ENCODE data around the gene SUGCT. TPM values are rescaled to one million over a fixed set of nuclear protein-coding genes. Genes with fewer than 3 reads are reported as not detected.

Gene SUGCT
- total RNA-seq, 2 experiments from 2014 or later, result not detected

DNA sequence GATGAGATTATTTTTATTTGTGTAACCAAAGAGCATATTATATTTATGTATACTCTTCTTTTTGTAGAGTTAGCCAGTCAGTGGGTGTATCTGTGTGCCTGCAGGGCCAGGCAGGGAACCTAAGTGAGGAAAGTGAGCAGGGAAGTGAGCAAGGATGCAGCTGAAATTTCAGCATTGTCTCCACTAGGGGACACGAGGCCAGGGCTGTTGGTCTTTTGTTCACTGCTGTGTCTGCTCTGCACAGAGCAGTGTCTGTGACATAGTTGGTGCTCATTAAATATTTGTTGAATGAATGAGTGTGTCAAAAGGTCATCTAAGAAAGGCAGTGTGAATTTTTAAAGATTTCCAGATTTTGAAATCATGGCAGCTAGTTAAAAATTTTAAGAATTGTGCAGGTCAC is 51.8 kb downstream of the SUGCT start:
- intact Hi-C loops (cut with micrococcal nuclease; ENCODE audit: unreplicated experiment), result no loop called here
- DNase-seq (ENCODE audit: low spot score), result no peak
- no peak overlapping the region for H3K27ac ChIP-seq (ENCODE audit: low read depth, low read length, poor library complexity, severe bottlenecking)
- no peak overlapping the region for H2AFZ ChIP-seq (ENCODE audit: low read length)
- H3K9me3 ChIP-seq (ENCODE audit: low read length), result no peaks in the 10 kb centered on the region
- no peak for TF ChIP-seq EZH2phosphoT487 (IDR thresholded peaks at IDR 0.05; ENCODE audit: borderline replicate concordance, low read depth, low read length)
- no peak for TF ChIP-seq CTCF (conservative IDR thresholded peaks at IDR 0.05; ENCODE audit: low read length)
- no peak overlapping the region for H3K4me3 ChIP-seq (ENCODE audit: low read depth, low read length, poor library complexity, severe bottlenecking)
- H3K9me2 ChIP-seq (ENCODE audit: insufficient read depth, low read length), result no peaks in the 10 kb centered on the region
- ChIA-PET POLR2A (no interaction called here), CTCF (ENCODE audit: unreplicated experiment) (no interaction called here)
- H3K4me2 ChIP-seq (ENCODE audit: low read length), result no peak overlapping the region
- H3K79me2 ChIP-seq (ENCODE audit: insufficient read depth, low read depth, low read length), result no peaks in the 10 kb centered on the region
- no peaks in the 10 kb centered on the region for H3K36me3 ChIP-seq (ENCODE audit: insufficient read depth, low read length)
- H4K20me1 ChIP-seq (ENCODE audit: insufficient read depth, low read length), result no peaks in the 10 kb centered on the region
- no peaks in the 10 kb centered on the region for H3K4me1 ChIP-seq (ENCODE audit: insufficient read depth, low read length, poor library complexity, severe bottlenecking)
- BruUV-seq (replicated peaks), result no TSS peak

GRCh38 chr7:40192036-40192435 is 57.2 kb downstream of the SUGCT start:
- Histone ChIP-seq H3K27ac (ENCODE audit: low read depth, low read length, poor library complexity, severe bottlenecking) (no peak overlapping the region), H2AFZ (ENCODE audit: low read length) (no peak overlapping the region), H3K36me3 (ENCODE audit: insufficient read depth, low read length) (no peaks in the 10 kb centered on the region), H3K9me2 (ENCODE audit: insufficient read depth, low read length) (no peaks in the 10 kb centered on the region), H3K4me1 (ENCODE audit: insufficient read depth, low read length, poor library complexity, severe bottlenecking) (no peaks in the 10 kb centered on the region), H3K4me3 (ENCODE audit: low read depth, low read length, poor library complexity, severe bottlenecking) (no peak overlapping the region), H3K4me2 (ENCODE audit: low read length) (no peak overlapping the region), H4K20me1 (ENCODE audit: insufficient read depth, low read length) (no peaks in the 10 kb centered on the region), H3K9me3 (ENCODE audit: low read length) (no peaks in the 10 kb centered on the region), H3K79me2 (ENCODE audit: insufficient read depth, low read depth, low read length) (no peaks in the 10 kb centered on the region)
- no peak for DNase-seq (ENCODE audit: low spot score)
- CTCF ChIA-PET (ENCODE audit: unreplicated experiment), result no interaction called here
- intact Hi-C loops (cut with micrococcal nuclease; ENCODE audit: unreplicated experiment), result no loop called here
- TF ChIP-seq EZH2phosphoT487 (IDR thresholded peaks at IDR 0.05; ENCODE audit: borderline replicate concordance, low read depth, low read length) (no peak), CTCF (conservative IDR thresholded peaks at IDR 0.05; ENCODE audit: low read length) (no peak)
- no TSS peak for BruUV-seq (replicated peaks)
- POLR2A ChIA-PET, result interaction anchor here (0.7 kb wide), 2 partner anchors 56 to 1204 kb away, joined by 6 to 8 read pairs; no protein-coding TSS in a partner anchor

DNA sequence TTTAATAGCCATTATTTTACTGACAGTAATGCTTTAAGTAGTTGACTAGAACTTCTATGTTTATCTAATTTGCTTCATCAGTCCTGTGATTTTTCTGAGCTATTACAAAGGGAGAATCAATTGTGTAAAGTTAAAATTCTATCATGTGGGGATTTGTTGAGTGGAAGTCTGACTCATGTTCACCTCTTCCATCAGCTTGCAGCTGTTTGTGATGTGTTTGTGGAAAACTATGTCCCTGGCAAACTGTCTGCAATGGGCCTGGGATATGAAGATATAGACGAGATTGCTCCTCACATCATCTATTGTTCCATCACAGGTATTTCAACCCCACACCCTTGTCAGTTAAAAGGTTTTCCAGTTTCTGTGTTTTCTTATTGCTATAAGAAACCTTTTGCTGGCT is 59.9 kb downstream of the SUGCT start:
- DNase-seq (ENCODE audit: low spot score), result no peak
- H3K4me1 ChIP-seq (ENCODE audit: insufficient read depth, low read length, poor library complexity, severe bottlenecking), result no peaks in the 10 kb centered on the region
- POLR2A ChIA-PET, result interaction anchor here (0.6 kb wide), 1 partner anchor 313 kb away, joined by 3 read pairs; no protein-coding TSS in a partner anchor
- intact Hi-C loops (cut with micrococcal nuclease; ENCODE audit: unreplicated experiment), result no loop called here
- H2AFZ ChIP-seq (ENCODE audit: low read length), result no peak overlapping the region
- no peak for TF ChIP-seq EZH2phosphoT487 (IDR thresholded peaks at IDR 0.05; ENCODE audit: borderline replicate concordance, low read depth, low read length)
- TF ChIP-seq CTCF (conservative IDR thresholded peaks at IDR 0.05; ENCODE audit: low read length), result no peak
- CTCF ChIA-PET (ENCODE audit: unreplicated experiment), result no interaction called here
- no peak overlapping the region for H3K27ac ChIP-seq (ENCODE audit: low read depth, low read length, poor library complexity, severe bottlenecking)
- no TSS peak for BruUV-seq (replicated peaks)
- no peaks in the 10 kb centered on the region for H3K9me2 ChIP-seq (ENCODE audit: insufficient read depth, low read length)
- no peaks in the 10 kb centered on the region for H3K9me3 ChIP-seq (ENCODE audit: low read length)
- H3K36me3 ChIP-seq (ENCODE audit: insufficient read depth, low read length), result no peaks in the 10 kb centered on the region
- no peak overlapping the region for H3K4me3 ChIP-seq (ENCODE audit: low read depth, low read length, poor library complexity, severe bottlenecking)
- H3K4me2 ChIP-seq (ENCODE audit: low read length), result no peak overlapping the region
- no peaks in the 10 kb centered on the region for H3K79me2 ChIP-seq (ENCODE audit: insufficient read depth, low read depth, low read length)
- no peaks in the 10 kb centered on the region for H4K20me1 ChIP-seq (ENCODE audit: insufficient read depth, low read length)

Data from OCI-LY7 (cell line).